Sciatic nerve (tissue), 2 donors: ENCODE results near the gene BHLHA15. TPM values are rescaled to one million over a fixed set of nuclear protein-coding genes. Genes with fewer than 3 reads are reported as not detected.

Source experiments
- ATAC-seq: fragments of 200-7000 bp; cut with Tn5 transposase; one replicate; pipeline ENCODE4 v1.9.1; 2020; ENCODE audit warnings: mild to moderate bottlenecking, moderate library complexity
- DNase-seq: peaks from one replicate; pipeline ENCODE4 v3.0.0-alpha.2; 2020; ENCODE audit warnings: low spot score
- intact Hi-C: fragments of 100-400 bp; cut with DNase I; formaldehyde crosslinking; loops from one replicate; pipeline ENCODE4 v1.14.2; 2022
- total RNA-seq: library from RNA; stranded (reverse); fragmentation: NEBNext Ultra II Directional; extraction: Animal tissue kit (Norgen Biotek cat#: 25700); gene quantifications from one replicate; pipeline ENCODE4 v1.2.1, GENCODE V29; 2021
- donor health status: DM: no; HTN: no; CAD: no.
- donor health status: DM: no; HTN: no; CAD: no.

BHLHA15 gene
- total RNA-seq, 1 donor from 2014 or later: not detected

DNA sequence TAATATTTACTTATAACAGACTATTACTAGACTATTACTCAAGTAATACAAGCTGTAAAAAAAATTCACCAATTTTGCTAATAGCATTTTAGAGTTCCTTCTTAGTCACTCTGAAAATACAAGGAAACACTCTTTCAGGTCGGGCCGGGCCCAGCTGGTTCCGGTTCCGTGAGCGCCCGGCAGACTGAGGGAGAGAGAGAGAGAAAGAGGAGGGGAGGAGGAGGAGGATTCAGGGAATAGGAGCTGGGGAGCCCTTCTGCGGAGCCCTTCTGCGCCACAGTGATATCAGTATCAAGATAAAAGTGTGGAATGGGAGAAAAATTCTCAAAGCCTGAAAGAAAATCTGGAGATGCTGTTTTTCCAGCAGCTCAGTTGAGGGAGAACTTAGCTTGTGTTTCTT is 30.5 kb upstream of the BHLHA15 start:
- intact Hi-C loops: no loop called here
- DNase-seq (no peak), ATAC-seq (no peak)

DNA sequence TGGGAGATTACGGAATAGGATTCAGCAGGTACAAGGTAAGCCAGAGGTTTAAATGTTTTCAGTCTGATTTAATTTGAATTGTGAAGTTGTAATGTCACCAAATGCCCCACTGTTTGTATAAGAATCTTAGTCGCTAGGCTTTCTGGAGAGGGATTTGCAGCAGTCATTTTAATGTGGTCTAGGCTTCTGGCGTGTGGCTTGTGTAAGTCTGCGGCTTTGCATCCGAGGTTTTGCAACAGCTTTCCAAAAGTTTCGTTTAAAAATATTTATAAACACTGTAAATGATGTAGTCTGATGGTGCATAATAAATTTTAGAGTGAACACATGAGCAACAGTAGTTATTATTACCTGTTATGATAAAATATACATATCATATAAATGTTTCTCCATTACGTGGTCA is 26.1 kb upstream of the BHLHA15 start:
- ATAC-seq: no peak
- DNase-seq: no peak
- intact Hi-C loops: no loop called here

DNA sequence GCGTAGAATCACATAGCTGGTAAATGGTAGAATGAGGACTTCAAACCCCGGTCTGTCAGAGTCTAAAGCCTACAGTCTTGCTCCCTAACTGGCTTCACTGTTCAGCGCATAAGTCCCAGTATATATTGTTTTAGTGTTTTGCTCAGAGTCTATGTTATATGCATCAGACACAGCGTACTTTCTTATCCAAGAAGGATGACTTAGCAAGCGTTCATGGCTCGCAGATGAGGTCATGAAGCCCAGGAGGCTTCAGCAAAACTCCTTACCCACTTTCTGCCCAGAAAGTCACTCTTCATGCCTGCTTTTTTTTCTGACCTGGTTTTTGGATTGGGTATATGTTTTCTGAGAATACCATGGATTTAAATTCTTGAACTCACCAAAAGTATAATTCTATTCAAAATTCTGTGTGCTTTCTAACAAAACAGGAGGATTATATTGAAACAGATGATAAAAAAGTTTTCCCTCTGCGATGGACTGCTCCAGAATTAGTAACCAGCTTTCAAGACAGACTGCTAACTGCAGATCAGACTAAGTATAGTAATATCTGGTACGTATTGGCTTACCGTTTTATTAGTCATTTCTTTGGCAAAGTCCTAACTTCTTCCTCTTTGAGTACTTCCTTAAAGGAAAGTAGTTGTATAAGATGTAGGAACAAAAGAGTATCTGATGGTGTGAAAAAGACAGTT is 24.6 kb upstream of the BHLHA15 start:
- ATAC-seq (no peak), DNase-seq (no peak)
- intact Hi-C loops: no loop called here

DNA sequence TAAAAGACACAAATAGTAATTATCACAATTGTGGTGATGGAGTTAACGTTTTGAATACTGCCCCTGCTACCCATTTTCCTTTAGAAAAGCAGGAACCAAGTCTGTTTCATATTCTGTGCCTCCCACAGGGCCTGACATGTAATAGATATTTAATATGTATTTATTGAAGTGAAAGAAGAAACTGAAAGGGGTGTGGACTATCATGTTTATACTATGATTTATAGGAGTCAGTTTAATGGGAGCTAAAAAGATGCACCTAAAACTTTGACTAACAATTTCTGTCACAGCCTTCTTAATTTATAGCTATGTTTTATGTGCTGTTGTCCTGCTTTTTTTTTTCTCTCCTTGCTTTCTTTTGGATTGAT is 24.1 kb upstream of the BHLHA15 start:
- DNase-seq: no peak
- no peak for ATAC-seq
- intact Hi-C loops: no loop called here

DNA sequence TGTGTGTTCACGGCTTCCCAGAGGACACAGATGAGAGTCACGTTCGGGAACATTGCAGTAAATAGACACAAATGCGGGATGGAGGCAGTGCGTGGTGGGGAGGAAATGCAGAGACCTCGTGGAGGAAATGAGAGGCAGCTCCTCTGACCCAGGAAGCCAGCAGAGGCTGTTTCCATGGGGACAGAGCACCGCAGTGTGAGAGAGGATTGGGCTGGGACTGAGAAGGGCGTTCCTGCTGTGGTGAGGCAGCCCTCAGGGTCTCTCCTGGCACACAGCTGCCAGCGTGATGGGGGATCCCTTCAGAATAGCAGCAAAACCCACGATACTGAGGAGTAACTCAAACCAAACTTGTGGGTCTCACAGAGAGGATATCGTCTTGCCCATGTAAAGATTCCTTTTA is 21.7 kb upstream of the BHLHA15 start:
- ATAC-seq (no peak), DNase-seq (no peak)
- intact Hi-C loops: no loop called here

DNA sequence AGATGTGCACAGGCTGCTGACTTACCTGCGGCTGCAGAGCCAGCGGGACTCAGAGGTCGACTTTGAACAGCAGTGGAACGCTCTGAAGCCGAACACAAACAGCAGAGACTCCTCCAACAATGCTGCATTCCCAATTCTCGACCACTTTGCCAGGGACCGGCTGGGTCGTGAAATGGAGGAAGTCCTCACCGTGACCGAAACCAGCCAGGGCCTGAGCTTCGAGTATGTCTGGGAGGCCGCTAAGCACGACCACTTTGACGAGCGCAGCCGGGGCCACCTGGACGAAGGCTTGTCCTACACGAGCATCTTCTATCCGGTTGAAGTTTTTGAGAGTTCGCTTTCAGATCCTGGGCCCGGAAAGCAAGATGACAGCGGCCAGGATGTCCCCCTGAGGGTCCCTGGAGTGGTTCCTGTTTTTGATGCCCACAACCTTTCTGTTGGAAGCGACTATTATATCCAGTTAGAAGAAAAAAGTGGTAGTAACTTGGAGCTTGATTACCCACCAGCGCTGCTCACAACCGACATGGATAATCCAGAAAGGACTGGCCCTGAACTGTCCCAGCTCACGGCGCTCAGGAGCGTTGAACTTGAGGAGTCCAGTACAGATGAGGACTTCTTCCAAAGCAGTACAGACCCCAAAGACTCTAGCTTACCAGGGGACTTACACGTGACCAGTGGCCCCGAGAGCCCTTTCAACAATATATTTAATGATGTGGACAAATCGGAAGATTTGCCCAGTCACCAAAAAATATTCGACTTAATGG is 19.4 kb upstream of the BHLHA15 start:
- DNase-seq (no peak), ATAC-seq (no peak)
- intact Hi-C loops: no loop called here

DNA sequence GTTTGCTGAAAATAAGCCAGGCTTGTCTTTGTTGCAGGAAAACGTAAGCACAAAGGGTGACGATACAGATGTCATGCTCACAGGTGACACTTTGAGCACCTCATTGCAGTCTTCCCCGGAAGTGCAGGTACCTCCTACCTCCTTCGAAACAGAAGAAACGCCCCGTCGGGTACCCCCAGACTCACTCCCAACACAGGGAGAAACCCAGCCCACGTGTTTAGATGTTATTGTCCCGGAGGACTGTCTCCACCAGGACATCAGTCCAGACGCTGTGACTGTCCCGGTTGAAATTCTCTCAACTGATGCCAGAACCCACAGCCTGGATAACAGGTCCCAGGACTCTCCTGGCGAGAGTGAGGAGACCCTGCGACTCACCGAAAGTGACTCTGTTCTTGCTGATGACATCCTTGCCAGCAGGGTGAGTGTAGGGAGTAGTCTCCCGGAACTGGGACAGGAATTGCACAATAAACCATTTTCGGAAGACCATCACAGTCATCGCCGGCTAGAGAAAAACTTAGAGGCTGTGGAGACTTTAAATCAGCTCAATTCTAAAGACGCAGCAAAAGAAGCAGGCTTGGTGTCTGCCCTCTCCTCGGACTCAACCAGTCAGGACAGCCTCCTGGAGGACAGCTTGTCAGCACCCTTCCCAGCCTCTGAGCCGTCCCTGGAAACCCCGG is 18.3 kb upstream of the BHLHA15 start:
- DNase-seq: no peak
- no peak for ATAC-seq
- intact Hi-C loops: no loop called here

DNA sequence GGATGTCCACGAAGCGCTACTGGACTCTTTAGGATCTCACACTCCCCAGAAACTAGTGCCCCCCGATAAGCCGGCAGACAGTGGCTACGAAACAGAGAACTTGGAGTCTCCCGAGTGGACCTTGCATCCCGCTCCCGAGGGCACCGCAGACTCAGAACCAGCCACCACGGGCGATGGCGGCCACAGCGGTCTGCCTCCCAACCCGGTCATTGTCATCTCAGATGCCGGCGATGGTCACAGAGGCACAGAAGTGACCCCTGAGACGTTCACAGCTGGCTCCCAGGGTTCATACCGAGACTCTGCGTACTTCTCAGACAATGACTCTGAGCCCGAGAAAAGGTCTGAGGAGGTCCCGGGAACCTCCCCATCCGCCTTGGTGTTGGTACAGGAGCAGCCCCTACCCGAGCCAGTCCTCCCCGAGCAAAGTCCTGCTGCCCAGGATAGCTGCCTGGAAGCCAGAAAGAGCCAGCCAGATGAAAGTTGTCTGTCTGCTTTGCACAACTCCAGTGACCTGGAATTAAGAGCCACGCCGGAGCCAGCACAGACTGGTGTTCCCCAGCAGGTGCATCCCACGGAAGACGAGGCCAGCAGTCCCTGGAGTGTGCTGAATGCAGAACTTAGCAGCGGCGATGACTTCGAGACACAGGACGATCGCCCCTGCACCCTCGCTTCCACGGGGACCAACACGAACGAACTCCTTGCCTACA is 17.6 kb upstream of the BHLHA15 start:
- intact Hi-C loops: no loop called here
- DNase-seq (no peak), ATAC-seq (no peak)

DNA sequence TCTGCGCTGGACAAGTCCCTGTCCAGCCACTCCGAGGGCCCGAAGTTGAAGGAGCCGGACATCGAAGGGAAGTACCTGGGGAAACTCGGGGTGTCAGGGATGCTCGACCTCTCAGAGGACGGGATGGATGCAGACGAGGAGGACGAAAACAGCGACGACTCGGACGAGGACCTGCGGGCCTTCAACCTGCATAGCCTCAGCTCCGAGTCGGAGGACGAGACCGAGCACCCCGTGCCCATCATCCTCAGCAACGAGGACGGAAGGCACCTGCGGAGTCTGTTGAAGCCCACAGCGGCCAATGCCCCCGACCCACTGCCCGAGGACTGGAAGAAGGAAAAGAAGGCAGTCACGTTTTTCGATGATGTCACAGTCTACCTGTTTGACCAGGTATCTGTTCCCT is 17.1 kb upstream of the BHLHA15 start:
- ATAC-seq (no peak), DNase-seq (no peak)
- intact Hi-C loops: no loop called here

DNA sequence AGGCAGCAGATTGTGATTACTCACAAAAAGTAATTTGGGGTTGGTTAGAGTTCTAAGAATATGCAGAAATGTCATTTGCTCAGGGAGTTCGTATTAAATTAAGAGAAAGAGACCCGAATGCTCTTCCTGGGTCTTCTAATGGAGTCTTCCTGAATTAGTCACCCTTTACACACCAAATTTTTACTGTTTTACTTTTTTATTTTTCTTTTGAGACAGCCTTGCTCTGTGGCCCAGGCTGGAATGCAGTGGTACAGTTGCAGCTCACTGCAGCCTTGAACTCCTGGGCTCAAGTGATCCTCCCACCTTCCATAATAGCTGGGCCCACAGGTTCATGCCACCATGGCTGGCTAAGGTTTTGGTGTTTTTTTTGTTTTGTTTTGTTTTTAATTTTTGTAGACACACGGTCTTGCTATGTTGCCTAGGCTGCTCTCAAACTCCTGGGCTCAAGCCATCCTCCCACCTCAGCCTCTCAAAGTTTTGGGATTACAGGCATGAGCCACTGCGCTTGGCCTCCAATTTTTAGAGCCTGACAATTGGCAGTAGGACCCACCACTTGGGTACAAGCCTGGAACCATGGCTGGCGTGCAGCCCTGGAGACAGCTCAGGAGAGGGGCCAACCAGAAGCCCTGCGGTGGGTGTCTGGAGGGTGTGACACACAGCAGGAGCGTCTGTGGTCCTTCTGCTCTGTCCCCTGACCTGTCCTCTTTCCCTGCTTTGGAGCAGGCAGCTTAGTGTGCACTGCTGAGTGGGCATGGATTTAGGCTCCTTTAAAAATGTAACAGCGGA is 16.4 kb upstream of the BHLHA15 start:
- intact Hi-C loops: no loop called here
- DNase-seq (no peak), ATAC-seq (no peak)

DNA sequence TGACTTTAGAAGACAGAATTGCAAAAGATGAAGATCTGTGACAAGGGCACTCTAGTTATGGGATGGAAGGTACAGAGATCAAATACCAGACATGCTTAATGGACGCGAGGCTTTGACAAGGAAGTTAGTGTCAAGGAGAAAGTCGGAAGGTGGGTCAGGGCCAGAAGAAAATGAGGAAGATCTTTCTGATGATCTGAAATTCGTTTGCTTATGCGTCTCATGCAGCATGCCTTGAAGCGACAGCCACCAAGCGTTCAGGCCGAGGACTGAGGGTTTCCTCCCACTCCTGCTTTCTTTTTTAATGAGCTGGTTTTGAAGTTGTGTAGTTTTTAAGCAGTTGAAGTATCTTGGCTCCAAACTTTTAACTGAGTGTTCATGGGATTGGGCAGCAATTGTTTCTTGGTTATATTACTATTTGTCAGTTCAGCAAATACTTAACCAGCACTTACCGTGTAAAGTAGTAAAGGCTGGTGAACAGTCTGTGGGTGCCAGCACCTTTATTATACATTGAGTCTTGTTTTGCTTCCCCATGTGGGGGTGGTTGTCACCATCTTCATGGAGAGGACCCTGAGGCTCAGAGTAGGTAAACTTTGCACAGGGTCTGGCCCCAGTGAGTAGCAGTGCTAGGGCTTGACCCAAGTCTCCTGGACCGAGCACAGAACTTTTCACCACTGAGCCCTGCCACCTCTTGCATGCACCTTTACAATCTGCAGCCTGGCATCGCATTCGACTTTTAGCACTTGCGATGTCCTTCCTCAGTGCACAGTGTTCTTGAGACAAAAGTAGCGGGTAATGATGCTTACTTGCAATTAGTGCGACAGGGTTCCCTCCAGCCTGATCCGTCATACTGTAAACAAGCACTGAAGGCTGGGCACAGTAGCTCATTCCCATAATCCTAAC is 14.3 kb upstream of the BHLHA15 start:
- intact Hi-C loops: no loop called here
- no peak for DNase-seq
- ATAC-seq: no peak

DNA sequence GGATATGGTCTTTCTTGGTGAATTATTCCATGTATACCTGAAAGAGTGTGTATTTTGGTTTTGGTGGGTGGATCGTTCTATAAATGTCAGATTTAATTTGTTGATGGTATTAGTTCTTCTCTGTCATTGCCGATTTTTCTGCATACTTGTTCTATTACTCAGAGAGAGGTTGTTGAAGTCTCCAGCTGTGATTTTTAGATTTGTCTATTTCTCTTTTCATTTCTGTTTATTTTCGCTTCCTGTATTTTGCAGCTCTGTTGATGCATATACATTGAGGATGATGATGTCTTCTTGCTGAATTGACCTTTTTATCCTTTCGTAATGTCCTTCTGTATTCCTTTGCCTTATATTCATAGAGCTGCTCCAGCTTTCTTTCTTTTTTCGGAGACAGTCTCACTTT is 12.1 kb upstream of the BHLHA15 start:
- no peak for DNase-seq
- intact Hi-C loops: no loop called here
- ATAC-seq: no peak

DNA sequence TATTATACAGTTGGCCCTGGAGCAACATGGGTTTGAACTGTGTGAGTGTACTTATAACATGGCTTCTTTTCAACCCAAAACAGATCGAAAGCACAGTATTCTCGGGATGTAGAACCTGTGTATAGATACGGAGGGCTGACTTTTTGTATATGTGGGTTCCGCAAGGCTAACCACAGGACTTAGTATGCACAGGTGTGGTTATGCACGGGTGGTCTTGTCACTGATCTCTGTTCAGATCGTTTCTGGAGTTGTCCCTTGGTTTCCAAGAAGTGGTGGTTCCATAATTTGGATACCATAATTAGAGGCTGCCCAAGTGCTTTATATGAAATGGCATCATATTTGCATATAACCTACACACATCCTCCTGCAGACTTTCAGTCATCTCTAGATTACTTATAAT is 10.9 kb upstream of the BHLHA15 start:
- ATAC-seq (no peak), DNase-seq (no peak)
- intact Hi-C loops: no loop called here

DNA sequence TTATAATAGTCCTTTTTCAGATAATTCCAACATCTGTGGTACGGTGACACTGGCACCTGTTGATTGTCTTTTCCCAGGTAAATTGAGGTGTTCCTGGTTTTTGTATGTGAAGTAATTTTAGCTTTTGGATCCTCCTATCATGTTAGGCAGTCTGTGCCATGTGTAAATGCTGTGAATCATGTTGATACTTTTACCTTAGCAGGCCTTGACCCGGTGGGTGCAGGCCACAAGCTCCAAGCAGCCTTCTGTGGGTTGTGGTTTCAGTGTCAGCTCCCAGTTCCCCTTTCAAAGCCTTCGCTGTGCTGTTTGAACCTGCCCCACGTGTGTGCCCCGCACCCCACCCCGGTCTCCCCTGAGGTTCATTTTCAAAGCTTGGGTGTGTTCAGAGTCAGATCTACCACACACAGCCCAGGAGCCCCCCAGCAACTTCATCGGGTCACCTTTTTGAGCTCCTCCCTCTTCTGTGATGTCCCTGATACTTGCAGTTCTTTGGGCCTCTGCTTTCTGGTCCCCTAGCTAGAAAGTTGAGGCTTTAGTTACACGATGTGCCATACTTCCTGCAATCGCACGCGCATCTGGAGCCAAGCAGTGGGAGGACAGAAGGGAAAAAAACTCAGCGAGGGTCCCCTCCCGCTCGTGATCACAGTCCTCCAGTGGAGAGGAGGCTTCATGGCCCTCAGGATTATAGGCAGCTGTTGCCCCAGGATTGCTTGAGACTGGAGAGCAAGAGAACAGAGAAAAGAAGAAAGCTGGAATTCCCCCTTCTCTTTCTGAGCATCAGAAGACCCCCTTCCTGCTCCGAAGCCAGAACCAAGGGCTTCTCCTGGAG is 8.7 kb upstream of the BHLHA15 start:
- intact Hi-C loops: no loop called here
- DNase-seq (no peak), ATAC-seq (no peak)

DNA sequence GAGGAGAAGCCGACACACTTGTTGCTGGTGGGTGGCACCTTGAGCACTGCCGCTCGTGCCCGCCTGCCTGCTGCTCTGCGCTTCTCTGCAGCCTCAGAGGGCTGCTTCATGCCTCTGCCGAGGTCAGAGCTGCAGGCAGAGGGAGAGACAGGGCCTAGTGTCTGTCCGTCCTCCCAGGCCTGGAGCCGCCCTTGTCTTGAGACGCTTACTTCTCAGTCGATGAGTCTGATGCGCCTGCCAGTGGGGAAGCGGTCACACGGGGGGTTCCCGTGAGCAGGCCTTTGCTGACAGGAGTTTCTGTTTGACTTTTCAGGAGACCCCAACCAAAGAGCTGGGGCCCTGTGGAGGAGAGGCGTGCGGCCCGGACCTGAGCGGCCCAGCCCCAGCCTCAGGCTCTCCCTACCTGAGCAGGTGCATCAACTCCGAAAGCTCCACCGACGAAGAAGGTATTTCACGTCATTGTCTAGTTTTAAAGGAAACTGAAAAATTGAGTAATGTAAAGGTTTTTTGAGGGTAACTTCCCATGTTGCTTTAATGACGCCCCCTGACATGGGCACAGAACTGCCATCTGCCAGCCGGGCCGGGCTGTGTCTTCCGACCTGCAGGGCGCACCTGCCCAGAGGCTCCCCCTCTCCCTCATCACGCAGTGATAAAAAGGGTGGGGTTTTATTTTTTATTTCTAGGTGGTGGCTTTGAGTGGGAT is 7.8 kb upstream of the BHLHA15 start:
- no peak for ATAC-seq
- no peak for DNase-seq
- intact Hi-C loops: no loop called here

DNA sequence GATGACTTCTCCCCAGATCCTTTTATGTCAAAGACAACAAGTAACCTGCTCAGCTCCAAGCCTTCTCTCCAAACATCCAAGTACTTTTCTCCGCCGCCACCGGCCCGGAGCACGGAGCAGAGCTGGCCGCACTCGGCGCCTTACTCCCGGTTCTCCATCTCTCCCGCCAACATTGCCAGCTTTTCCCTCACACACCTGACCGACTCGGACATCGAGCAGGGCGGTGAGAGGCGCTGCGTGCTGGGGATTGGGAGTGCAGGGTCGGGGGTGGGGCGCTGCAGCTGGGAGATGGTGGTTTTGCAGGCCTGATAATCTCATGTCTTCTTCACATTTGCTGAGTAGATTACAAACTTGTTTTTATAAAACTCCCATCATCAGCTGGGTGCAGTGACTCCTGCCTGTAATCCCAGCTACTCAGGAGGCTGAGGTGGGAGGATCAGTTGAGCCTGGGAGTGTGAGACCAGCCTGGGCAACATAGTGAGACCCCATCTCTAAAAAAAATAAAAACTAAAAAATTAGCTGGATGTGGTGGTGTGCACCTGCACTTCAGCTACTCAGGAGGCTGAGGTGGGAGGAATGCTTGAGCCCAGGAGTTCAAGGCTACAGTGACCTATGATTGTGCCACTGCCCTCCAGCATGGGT is 7.2 kb upstream of the BHLHA15 start:
- no peak for ATAC-seq
- no peak for DNase-seq
- intact Hi-C loops: no loop called here
